Neural progenitor cell (in vitro differentiated cells): Measurements from ENCODE around the gene ADGRF4.

Experiments used
- CTCF ChIP-seq: fragments of 200-600 bp; sonication (generic); IDR thresholded peaks from 2 replicates; pipeline ENCODE4 v1.5.1; 2017; ENCODE audit warnings: antibody characterized with exemption, mild to moderate bottlenecking
- EZH2 ChIP-seq: fragments of 200-600 bp; sonication (generic); IDR thresholded peaks from 2 replicates; pipeline ENCODE4 v1.6.1; 2017; ENCODE audit warnings: antibody characterized with exemption, mild to moderate bottlenecking, moderate library complexity

DNA sequence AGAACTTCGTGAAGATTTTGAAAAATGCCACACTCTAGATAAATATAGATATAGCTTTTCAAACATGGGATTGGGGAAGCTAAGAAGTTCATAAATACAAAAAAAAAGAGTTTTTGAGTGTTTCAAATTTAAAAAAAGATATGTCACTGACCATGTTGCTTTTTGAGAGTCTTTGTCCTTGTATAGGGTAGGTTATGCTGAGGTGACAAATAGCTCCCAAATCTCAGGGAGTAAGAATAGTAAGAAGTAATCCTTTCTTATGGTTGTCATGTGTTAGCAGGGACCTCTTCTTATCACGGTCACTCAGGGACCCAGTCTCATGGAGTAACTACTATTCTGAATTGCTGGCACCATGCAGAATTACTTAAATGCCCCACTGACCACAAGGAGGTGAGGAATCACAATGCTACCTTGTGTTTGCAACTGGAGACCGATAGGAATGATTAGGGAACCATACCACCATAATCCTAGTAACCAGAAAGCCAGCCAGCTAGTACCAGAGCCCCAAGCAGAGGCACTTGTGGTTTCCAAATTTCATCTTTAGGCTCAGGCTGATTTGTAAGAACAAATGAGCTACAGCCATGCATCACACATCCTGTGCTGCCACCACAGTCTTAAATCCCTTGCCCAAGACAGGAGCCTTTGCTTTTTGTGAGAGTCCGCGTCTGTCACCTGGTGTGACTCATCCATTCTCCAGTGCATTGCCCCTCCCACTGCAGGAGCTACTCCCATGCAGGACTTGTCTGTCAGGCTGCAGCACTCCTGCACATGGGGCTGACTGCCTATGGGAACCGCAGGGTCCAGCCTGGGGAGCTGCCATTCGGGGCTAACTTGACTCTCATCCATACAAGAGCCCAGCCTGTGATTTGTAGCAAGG is 42.4 kb upstream of the ADGRF4 start:
- TF ChIP-seq CTCF (no peak), EZH2 (no peak)
